OCI-LY3 (cell line): Measurements from ENCODE around the gene TLK1.
"Not testable (repeated sequence)": the region's sequence is repeated elsewhere in the genome, so short reads cannot be mapped to it uniquely, and the experiment has no call there.

ENCODE experiments used
- CTCF ChIP-seq: fragments of 200-600, 300-600 bp; sonication (generic); IDR thresholded peaks from 2 replicates; pipeline ENCODE4 v1.5.1; 2014; ENCODE audit warnings: antibody characterized with exemption, low read length, low read depth
- EZH2phosphoT487 ChIP-seq: fragments of 200-600 bp; shearing (Covaris generic); IDR thresholded peaks from 2 replicates; pipeline ENCODE4 v1.6.1; 2018; ENCODE audit warnings: antibody characterized with exemption, mixed run types, low read depth

GRCh38 chr2:171076422-171076821, 84.3 kb downstream of the TLK1 start:
- not testable (repeated sequence) for TF ChIP-seq CTCF, EZH2phosphoT487
